LNCaP clone FGC (cell line): ENCODE data around the gene SMIM45.

Source experiments
- DNase-seq: peaks from one replicate; pipeline ENCODE4 v3.0.0-alpha.2; 2011; ENCODE audit warnings: low read depth
- H3K4me3 ChIP-seq: 2 replicates; pipeline ENCODE4 v1.5.1; 2011; ENCODE audit warnings: mild to moderate bottlenecking, low read depth, low read length, control low read depth
- TF ChIP-seq, protein P1 (sequence below): IDR thresholded peaks from 2 replicates; pipeline ENCODE4 v1.5.1; 2012; ENCODE audit warnings: mild to moderate bottlenecking; ENCODE audit not compliant: control insufficient read depth, insufficient read depth; ENCODE audit errors: extremely low read depth

The SMIM45 gene

DNA sequence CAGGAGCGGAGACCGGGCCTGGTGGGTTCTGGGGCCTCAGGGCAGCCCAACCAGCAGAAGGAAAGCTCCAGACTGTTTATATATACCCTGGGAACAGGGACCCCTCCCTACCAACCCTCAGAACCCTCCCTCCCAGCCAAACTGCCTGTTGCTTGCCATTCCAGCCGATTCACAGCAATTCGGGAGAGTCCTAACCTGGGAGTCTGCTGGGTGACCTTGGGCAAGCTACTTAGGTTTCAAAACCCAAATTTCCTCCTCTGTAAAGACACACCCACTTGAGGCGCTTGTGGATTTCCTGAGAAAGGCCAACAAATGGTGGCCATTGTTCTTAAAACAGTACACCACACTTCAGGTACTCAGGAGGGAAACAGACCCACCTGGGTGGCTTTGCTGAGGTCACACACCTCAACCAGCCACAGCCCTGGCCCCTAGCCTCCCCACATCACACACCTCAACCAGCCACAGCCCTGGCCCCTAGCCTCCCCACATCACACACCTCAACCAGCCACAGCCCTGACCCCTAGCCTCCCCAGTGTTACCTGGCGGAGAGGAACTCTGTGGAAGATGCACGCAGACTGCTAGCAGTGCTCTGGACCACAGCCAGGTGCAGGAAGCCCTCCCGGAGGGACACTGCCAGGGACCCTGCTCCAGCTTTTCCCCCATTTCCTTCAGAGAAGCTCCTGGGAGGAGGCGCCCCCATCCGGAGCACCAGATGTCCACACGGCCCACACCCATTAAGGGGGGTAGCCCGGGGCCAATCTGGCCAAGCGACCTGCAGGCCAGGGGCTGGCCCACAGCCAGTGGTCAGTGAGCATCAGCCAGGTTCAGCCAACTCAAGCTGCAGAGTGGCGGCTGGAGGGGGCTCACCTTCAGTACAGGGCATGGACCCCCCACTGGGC is 43.3 kb upstream of the SMIM45 start:
- no peak overlapping the region for H3K4me3 ChIP-seq
- TF ChIP-seq, protein P1, sequence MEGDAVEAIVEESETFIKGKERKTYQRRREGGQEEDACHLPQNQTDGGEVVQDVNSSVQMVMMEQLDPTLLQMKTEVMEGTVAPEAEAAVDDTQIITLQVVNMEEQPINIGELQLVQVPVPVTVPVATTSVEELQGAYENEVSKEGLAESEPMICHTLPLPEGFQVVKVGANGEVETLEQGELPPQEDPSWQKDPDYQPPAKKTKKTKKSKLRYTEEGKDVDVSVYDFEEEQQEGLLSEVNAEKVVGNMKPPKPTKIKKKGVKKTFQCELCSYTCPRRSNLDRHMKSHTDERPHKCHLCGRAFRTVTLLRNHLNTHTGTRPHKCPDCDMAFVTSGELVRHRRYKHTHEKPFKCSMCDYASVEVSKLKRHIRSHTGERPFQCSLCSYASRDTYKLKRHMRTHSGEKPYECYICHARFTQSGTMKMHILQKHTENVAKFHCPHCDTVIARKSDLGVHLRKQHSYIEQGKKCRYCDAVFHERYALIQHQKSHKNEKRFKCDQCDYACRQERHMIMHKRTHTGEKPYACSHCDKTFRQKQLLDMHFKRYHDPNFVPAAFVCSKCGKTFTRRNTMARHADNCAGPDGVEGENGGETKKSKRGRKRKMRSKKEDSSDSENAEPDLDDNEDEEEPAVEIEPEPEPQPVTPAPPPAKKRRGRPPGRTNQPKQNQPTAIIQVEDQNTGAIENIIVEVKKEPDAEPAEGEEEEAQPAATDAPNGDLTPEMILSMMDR: no peak
- DNase-seq: no peak

DNA sequence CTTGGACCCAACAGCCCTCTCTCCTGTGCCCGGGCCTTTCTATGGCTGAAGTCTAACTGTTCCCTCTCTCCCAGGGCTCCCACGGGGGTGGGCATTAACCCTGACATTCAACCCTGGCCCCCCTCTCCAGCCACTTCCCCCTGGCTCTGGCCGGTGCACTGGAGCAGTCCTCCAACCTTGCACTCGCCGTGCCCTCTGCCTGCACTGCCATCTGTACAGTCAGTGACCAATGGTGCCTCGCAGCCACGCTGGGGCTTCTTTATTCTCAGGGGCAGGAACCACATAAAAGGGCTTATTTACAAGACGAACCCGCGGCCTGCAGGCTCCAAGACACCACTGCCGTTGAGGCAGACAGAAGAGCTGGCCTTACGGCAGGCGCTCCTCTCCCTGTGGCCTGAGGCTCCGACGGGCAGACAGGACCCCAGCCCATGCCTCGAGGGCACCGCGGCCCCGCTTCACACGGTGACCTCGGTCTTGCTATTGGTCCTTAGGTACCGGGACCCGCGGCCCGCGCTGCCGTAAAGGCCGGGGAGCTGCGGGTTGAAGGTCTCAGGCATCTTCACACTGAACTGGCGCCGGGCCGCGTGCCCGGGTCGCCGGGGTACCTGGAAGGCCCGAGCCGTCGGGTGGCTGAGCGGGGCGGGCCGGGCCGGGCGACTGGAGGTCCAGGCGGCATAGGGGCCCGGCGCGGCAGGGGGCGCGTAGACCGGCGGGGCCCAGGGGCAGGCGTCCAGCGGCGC is 42.5 kb upstream of the SMIM45 start:
- TF ChIP-seq, protein P1: no peak
- DNase-seq: no peak
- H3K4me3 ChIP-seq: no peak overlapping the region

DNA sequence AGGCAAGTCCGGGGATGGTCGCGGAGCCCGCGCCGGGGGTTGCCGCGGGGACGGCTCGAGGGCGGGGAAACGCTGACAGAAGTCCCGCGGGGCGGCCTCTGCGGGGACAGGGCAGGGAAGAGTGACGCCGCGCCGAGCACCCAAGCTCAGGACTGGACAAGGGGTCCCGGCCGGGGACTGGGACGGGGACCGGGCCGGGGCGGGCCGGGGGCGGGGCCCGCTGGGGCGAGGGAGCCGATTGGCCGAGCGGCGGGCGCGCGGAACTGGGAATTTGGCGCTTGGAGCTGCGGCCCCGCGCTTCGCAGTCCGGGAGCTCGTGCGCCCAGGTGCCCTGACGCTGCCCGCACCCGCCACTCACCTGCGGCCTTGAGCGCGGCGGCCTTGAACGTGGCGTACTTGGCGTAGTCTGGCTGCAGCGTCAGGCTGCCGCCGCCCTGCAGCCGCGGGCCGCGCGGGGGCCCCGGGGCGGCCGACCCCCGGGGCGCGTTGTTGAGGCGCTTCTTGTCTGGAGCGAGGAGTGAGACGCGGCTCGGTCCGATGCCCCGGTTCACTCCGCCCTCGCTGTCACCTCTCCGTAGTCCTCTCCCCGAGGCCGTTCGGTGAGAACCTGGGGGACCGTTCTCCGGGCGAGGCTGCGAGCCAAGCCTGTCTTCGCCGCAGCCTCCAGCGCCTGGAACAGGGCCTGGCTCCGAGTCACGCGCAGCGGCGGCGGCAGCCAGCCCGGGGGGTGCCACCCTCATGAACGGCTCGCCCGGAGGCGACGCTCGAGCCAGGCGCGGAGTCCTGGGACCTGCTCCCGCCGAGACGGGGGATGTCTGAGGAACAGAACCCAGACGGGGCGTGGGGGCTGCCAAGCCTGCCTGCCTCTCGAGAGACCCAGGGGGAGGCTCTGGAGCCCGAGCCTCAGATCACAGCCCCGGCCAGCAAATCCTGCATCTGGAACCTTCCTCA is 41.6 kb upstream of the SMIM45 start:
- no peak overlapping the region for H3K4me3 ChIP-seq
- TF ChIP-seq, protein P1: no peak
- no peak for DNase-seq

DNA sequence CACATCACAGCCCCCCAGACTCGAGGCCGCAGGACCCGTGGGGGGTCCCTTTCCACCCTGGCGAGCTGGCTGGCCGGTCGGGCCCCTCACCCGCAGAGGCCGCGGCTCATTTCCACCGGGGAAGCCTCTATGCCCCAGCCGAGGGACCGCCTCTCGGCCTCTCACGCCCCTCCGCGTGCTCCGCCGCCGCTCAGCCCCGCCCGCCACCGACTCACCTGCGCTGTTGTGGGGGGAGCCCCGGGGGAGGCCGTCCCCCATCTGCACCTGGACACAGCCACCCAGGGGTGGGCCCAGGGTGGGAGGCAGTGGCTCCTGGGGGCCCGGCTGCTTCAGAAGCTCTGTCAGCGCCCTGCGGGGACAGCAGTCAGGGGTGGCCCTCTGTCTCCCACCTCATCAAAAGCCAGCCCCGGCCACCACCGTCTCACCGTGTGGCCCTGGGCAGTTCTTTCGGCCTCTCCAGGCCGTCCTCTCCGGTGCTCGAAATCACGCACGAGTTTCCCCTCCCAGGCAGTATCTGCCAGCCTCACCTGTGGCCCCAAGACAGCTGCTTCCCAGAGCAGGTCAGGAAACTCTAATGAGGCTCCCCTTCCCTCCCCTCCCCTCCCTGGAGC is 40.8 kb upstream of the SMIM45 start:
- TF ChIP-seq, protein P1: no peak
- no peak overlapping the region for H3K4me3 ChIP-seq
- DNase-seq: no peak

DNA sequence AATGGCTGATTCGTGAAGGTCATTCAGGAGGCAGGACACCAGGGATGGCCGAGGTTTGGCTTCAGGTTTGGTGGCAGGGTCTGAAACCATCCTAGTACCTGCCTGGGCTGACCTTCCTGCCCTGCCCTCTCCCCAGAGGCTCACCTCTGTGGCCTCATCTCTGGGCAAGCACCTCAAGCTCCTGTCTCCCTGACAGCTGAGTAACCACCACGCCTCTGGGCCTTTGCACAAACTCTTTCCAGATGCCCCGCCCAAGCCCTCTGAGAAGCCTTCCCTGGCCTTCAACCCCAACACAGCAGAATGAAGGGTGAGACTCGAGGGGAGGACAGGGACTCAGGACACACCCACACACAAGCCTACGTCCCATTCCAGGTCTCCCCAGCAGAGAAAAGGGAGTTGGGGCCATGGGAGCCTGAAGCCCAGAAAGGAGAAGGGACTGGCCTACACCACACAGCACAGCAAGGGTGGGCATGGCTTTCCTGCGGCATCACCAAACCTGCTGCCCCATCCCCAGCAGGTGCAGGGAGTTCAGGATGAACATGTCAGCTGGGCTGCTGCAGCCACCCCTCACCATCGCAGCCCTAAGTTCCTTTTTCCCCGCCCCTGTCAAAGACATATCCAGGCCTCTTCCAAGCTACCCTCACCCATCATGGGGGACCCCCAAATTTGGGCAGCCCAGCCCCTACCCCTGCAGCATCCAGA is 39.5 kb upstream of the SMIM45 start:
- TF ChIP-seq, protein P1: no peak
- H3K4me3 ChIP-seq: no peak overlapping the region
- no peak for DNase-seq
